Placental pericyte (primary cell): Measurements from ENCODE around the gene PIGH. TPM values are rescaled to one million over a fixed set of nuclear protein-coding genes. Genes with fewer than 3 reads are reported as not detected.

ENCODE experiments used
- small RNA-seq: library from RNA; depleted of rRNA; stranded (forward); fragments of <200 nt; gene quantifications from one replicate; pipeline ENCODE3, GENCODE V24; 2012; ENCODE audit warnings: low replicate concordance
- total RNA-seq: library from RNA; depleted of rRNA; stranded (reverse); fragments of >200 nt; gene quantifications from 2 replicates; pipeline ENCODE4 v1.2.3, GENCODE V29; 2012

PIGH gene
- total RNA-seq: 10.9 and 17.3 TPM in 2 replicates

DNA sequence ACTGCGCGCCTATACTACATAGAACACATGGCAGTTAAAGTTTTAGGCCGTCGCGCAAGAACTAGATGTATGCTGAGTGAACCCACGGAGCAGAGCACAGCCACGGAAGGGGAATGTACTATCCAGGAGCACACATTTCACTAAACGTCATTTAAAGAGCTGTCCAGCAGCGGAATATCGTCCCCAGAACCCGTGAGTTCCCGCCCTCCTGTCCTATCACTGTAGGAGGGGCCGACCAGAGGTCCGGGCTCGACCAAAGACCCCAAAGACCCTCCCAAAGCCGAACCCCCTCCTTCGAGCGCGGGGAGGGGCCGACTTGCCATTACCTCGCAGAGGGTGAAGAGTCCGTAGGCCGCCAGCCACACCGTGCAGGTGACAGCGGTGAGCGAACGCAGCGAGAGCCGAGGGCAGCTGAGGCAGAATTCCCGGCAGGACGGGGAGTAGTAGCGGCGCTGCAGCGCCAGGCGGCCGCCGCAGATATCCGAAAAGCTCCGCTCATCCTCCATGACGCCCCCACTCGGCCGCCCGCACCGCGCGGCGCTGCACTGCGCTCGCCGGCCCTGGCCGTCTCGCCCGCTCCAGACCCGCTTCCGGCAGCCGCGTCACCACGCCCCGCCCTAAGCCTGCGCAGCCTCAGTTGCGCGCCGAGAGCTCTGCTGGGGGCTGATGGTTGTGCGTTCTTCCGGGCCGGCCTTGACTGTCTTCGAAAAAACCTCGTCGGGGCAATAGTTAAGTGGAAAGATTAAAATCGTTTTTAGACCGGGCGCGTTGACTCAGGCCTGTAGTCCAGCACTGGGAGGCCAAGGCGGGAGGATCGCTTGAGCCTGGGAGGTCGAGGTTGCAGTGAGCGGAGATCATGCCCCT is at the start of gene PIGH:
PIGH (minus strand) TSS at position 571 of the 864 bp plus-strand sequence; CDS start at position 506, 65 bp downstream.

DNA sequence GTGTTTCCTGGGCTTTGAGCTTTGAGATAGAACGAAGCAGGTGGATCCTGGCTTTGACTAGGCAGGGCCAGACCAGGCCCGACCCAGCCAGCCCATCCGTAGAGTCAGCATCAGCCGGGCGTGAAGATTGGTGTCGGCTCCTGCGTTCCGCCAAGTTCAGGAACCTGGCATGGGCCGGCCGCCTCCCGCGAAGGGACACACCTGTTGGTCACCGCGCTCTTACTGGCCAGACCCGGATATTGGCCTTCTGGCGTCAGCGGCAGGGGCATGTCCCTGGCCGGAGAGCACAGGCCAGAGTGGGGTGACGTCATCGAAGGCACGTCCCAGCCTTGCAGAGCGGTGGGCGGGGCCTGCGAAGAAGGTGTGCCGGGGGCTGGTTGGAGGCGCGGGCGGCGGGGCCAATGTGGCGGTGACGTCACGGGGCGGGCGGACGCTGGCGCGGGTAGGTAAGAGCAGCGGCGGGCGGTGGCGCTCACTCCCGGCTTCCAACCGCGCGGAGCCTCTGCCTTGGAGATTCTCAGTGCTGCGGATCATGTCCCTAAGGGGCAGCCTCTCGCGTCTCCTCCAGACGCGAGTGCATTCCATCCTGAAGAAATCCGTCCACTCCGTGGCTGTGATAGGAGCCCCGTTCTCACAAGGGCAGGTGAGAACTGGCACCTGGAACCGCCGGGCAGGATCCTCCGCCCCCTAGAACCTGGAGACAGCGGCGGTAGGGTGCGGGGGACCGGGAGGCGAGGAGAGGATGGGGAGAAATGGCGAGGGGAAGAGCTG is 19.6 kb upstream of the PIGH start, which contains the start of gene ARG2:
ARG2 (plus strand) TSS at position 475 of the 771 bp plus-strand sequence; CDS start at position 533, 58 bp downstream.

Small RNAs within 50 kb of the gene (small RNA-seq; reads per million reads assigned to genes)
- gene AL132640.3 (not detected), gene RF00019 (not detected)

Other genes with a start within 250 kb of the PIGH start
- 122 and 158 TPM in 2 replicates for gene ATP6V1D, start 240.5 kb downstream of the PIGH start, total RNA-seq
- 139 and 260 TPM in 2 replicates for gene EIF2S1, start 239.9 kb downstream of the PIGH start, total RNA-seq
- 12.0 and 44.7 TPM in 2 replicates for gene PLEK2, start 188.1 kb downstream of the PIGH start, total RNA-seq
- gene TMEM229B, start 111.5 kb downstream of the PIGH start, total RNA-seq: 0.43 and 0.88 TPM in 2 replicates
- 1.1 and 1.3 TPM in 2 replicates for gene PLEKHH1, start 67.0 kb downstream of the PIGH start, total RNA-seq
- 8.0 and 9.2 TPM in 2 replicates for gene ARG2, start 19.7 kb upstream of the PIGH start, total RNA-seq
- gene VTI1B, start 74.4 kb upstream of the PIGH start, total RNA-seq: 43.1 and 57.6 TPM in 2 replicates
- gene RDH11, start 95.5 kb upstream of the PIGH start, total RNA-seq: 97.2 and 147 TPM in 2 replicates
- gene RDH12, start 101.6 kb upstream of the PIGH start, total RNA-seq: under 0.01 TPM in 1 of 2 replicates, not detected in the other
- 35.2 and 42.5 TPM in 2 replicates for gene ZFYVE26, start 216.3 kb upstream of the PIGH start, total RNA-seq
- gene RAD51B, start 219.5 kb upstream of the PIGH start, total RNA-seq: 22.8 and 38.1 TPM in 2 replicates